Measurements from ENCODE around the gene SLC45A1. TPM values are rescaled to one million over a fixed set of nuclear protein-coding genes. Genes with fewer than 3 reads are reported as not detected.

SLC45A1 gene
- total RNA-seq, 4 donors from 2014 or later: 5.8 to 9.8 (median 6.7) TPM

DNA sequence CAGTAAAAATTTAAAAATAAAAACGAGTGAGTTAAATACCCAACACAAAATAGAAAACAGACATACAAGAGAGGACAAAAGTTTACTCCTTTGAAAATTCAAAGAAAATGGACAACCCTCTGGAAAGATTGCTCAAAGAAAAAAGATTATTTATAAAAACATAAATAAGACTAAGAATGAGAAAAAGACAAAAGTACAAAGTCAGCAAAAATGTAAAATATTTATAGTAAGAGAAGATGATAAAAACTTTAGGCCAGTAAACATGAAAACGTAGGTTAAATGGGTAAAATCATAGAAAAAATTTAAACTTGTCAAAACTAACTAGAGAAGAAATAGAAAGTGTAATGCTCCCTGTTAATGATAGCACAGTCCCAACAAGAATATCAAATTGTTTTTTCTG lies 31.9 kb upstream of the SLC45A1 start:
- Histone ChIP-seq H3K27me3 (no peaks in the 10 kb centered on the region), H3K36me3 (no peaks in the 10 kb centered on the region), H3K4me1 (no peaks in the 10 kb centered on the region), H3K27ac (no peak overlapping the region), H3K4me3 (no peak overlapping the region), H3K9me3 (no peaks in the 10 kb centered on the region)
- TF ChIP-seq POLR2AphosphoS5 (IDR thresholded peaks at IDR 0.05): no peak
- TF ChIP-seq, protein P1, sequence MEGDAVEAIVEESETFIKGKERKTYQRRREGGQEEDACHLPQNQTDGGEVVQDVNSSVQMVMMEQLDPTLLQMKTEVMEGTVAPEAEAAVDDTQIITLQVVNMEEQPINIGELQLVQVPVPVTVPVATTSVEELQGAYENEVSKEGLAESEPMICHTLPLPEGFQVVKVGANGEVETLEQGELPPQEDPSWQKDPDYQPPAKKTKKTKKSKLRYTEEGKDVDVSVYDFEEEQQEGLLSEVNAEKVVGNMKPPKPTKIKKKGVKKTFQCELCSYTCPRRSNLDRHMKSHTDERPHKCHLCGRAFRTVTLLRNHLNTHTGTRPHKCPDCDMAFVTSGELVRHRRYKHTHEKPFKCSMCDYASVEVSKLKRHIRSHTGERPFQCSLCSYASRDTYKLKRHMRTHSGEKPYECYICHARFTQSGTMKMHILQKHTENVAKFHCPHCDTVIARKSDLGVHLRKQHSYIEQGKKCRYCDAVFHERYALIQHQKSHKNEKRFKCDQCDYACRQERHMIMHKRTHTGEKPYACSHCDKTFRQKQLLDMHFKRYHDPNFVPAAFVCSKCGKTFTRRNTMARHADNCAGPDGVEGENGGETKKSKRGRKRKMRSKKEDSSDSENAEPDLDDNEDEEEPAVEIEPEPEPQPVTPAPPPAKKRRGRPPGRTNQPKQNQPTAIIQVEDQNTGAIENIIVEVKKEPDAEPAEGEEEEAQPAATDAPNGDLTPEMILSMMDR (IDR thresholded peaks at IDR 0.05): no peak
- TF ChIP-seq EP300 (IDR thresholded peaks at IDR 0.05): no peak
- WGBS, 2 donors (ENCODE audit: low coverage in 1 of 2): 79 to 93% methylated on average over 2 of the region's 2 CpGs
- no peak for ATAC-seq

DNA sequence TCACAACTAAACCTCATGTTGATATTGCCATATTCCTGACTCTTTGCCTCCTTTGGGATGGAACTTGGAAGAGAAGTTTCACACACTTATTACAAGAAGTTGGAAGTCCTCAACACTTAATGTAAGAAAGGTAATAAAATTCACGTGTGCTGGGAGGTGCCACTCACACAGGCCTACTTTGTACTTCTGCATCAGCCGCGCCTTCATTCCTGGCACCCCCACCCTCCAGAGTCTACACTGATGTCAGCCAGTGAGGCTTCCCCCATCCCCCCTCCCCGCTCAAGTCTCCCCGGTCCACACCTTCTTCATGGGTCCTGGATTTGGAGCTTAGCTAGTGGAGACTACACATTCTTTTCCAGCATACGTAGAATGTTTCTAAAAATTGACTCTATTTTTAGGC lies 24.8 kb upstream of the SLC45A1 start:
- 52 to 80% methylated on average over 2 to 6 of the region's 6 CpGs for WGBS, 2 donors (ENCODE audit: low coverage in 1 of 2)
- Histone ChIP-seq H3K27ac (peak overlapping the region in 1 of 4 donors; percentile 64), H3K27me3 (no peaks in the 10 kb centered on the region), H3K4me1 (peaks cover 0 to 23% (median 0%) of the 10 kb centered on the region in 3 donors), H3K4me3 (no peak overlapping the region), H3K9me3 (no peaks in the 10 kb centered on the region), H3K36me3 (no peaks in the 10 kb centered on the region)
- TF ChIP-seq POLR2AphosphoS5 (IDR thresholded peaks at IDR 0.05): no peak
- TF ChIP-seq, protein P1 (IDR thresholded peaks at IDR 0.05): no peak
- TF ChIP-seq POLR2A (IDR thresholded peaks at IDR 0.05): no peak
- no peak for TF ChIP-seq EP300 (IDR thresholded peaks at IDR 0.05)
- no peak for ATAC-seq

DNA sequence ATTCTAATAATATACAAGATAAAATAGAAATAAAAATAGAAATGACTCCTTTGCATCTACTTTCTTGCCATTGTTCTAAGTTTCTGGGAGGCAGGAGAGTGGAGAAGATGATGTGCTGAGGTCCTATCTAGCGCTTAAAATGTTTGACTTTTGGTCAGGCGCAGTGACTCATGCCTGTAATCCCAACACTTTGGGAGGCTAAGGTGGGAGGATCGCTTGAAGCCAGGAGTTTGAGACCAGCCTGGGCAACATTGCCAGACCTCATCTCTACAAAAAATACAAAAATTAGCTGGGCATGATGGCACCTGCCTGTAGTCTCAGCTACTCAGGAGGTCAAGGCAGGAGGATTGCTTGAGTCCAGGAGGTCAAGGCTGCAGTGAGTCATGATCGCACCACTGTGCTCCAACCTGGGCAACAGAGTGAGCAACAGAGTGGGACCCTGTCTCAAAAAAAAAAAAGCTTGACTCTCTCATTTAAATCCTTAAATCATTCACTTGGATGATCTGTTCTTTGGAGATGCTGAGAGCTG lies 24.2 kb upstream of the SLC45A1 start:
- ATAC-seq: peak; percentile 5
- H3K9me3 ChIP-seq: no peaks in the 10 kb centered on the region
- H3K4me3 ChIP-seq: peak overlapping the region in 1 of 2 donors; percentile 16
- peak overlapping the region in 2 of 4 donors; percentile 48 to 64 for H3K27ac ChIP-seq
- H3K27me3 ChIP-seq: no peaks in the 10 kb centered on the region
- peaks cover 0 to 23% (median 0%) of the 10 kb centered on the region in 3 donors for H3K4me1 ChIP-seq
- TF ChIP-seq, protein P1 (IDR thresholded peaks at IDR 0.05): no peak
- TF ChIP-seq POLR2A (IDR thresholded peaks at IDR 0.05) (no peak), EP300 (IDR thresholded peaks at IDR 0.05) (no peak), POLR2AphosphoS5 (IDR thresholded peaks at IDR 0.05) (no peak)
- no peaks in the 10 kb centered on the region for H3K36me3 ChIP-seq
- 75 to 80% methylated on average over 1 to 3 of the region's 4 CpGs for WGBS, 2 donors (ENCODE audit: low coverage in 1 of 2)

DNA sequence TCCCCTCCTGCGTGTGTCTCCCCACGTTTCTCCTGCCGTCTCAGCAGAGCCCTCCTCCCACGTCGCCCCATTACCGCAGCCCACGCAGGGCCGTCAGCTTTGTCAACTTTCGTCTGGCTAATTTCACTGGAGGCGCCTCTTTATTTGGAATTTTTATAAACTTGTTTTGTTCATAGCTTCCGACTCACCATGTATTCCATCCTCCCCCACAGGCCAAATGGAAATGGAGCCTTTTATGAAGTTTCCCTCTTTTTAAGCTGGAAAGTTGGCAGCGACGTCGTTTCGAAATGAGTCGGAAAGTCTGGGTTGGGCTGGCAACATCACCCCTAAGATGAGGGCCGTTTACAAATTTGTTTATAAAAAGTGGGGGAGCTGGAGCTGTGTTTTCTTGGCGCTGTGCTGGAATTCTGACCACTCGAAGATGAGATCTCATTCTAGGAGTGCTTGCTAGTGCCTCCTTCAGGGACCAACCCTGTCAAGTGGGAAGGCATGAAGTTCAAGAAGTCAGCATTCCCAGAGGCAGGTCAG lies 23.7 kb upstream of the SLC45A1 start:
- Histone ChIP-seq H3K36me3 (no peaks in the 10 kb centered on the region), H3K9me3 (no peaks in the 10 kb centered on the region), H3K4me3 (peak overlapping the region in 1 of 2 donors; percentile 16), H3K4me1 (peaks cover 0 to 23% (median 0%) of the 10 kb centered on the region in 3 donors), H3K27me3 (no peaks in the 10 kb centered on the region), H3K27ac (peak overlapping the region in 2 of 4 donors; percentile 48 to 64)
- peak; percentile 47 for TF ChIP-seq POLR2AphosphoS5 (IDR thresholded peaks at IDR 0.05)
- TF ChIP-seq EP300 (IDR thresholded peaks at IDR 0.05): no peak
- ATAC-seq: peak; percentile 10
- 26 to 41% methylated on average over 13 of the region's 19 CpGs for WGBS, 2 donors (ENCODE audit: low coverage in 1 of 2)

DNA sequence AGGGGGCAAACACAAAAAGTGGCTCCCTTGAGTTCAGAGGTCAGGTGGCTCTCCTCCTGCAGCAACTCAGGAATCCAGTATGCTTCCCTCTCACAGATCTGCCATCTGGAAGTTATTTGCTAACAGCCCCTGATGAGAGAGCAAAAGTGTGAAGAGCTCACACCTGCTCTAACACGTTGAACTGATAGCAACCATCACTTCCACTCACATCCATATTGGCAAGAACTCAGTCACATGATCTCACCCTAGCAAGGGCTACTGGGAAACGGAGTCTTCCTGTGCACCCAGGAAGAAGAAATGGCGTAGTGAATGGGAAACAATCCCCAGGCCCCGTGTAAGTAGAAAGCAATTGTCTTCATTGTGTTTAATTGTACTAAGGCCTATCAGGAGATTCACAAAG lies 20.7 kb upstream of the SLC45A1 start:
- Histone ChIP-seq H3K36me3 (no peaks in the 10 kb centered on the region), H3K9me3 (no peaks in the 10 kb centered on the region), H3K27ac (no peak overlapping the region), H3K27me3 (no peaks in the 10 kb centered on the region), H3K4me1 (peaks cover 0 to 29% (median 0%) of the 10 kb centered on the region in 3 donors), H3K4me3 (no peak overlapping the region)
- TF ChIP-seq, protein P1 (IDR thresholded peaks at IDR 0.05): no peak
- TF ChIP-seq POLR2A (IDR thresholded peaks at IDR 0.05) (no peak), EP300 (IDR thresholded peaks at IDR 0.05) (no peak), POLR2AphosphoS5 (IDR thresholded peaks at IDR 0.05) (no peak)
- WGBS, 2 donors (ENCODE audit: low coverage in 1 of 2): 95 to 100% methylated on average over 1 to 4 of the region's 4 CpGs
- ATAC-seq: no peak

Data from gastroesophageal sphincter (tissue), 4 donors.